ENCODE measurements around the gene SLC26A9. TPM values are rescaled to one million over a fixed set of nuclear protein-coding genes. Genes with fewer than 3 reads are reported as not detected.

Gene SLC26A9
- total RNA-seq, 1 donor from 2014 or later = 2.5 TPM

DNA sequence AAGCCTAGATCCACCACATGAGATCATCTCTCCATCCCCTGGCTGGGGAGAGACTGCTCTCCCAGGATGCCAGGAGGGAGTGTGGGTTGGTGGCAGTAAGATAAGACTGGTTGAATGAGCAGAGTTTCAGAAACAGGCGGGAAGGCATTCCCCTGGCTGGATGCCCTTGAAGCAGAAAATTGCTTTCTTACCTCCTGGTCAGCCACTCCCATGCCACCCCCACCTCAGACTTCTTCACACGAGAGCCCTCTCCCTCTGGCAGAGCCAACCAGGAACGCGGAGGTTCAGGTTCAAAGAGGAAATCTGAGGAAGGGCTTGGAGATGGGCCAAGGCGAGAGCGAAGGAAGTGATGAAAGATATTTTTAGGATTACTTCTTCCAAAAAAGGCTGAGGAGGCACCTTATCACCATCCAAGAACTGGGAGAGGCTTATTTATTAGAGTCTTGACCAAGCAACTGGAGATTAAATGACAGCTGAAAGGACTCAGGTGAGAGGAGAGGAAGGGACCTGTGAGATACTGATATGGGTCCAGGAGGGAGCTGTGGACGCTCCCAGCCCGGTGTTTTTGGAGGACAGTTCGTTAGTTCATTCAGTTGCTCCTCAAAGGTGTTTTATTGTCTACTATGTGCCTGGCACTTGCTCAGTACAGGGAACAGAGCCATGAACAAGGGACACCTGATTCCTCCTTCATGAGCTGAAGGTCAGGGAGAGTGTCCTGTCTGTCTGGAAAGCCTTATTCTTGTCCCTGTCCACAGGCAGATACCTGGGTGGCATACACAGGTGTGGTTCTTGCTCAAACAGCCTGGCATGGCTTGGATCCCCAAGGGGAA is 18.9 kb upstream of the SLC26A9 start:
- Mint-ChIP-seq H3K4me3 (no peak overlapping the region), H3K27me3 (peaks cover 28% of the 10 kb centered on the region), H3K36me3 (no peaks in the 10 kb centered on the region), H3K4me1 (ENCODE audit: unreplicated experiment) (peaks cover 5% of the 10 kb centered on the region), H3K9me3 (no peaks in the 10 kb centered on the region), H3K27ac (no peak overlapping the region)
- no peak for DNase-seq (ENCODE audit: extremely low spot score, unreplicated experiment)
- TF ChIP-seq, protein P1, sequence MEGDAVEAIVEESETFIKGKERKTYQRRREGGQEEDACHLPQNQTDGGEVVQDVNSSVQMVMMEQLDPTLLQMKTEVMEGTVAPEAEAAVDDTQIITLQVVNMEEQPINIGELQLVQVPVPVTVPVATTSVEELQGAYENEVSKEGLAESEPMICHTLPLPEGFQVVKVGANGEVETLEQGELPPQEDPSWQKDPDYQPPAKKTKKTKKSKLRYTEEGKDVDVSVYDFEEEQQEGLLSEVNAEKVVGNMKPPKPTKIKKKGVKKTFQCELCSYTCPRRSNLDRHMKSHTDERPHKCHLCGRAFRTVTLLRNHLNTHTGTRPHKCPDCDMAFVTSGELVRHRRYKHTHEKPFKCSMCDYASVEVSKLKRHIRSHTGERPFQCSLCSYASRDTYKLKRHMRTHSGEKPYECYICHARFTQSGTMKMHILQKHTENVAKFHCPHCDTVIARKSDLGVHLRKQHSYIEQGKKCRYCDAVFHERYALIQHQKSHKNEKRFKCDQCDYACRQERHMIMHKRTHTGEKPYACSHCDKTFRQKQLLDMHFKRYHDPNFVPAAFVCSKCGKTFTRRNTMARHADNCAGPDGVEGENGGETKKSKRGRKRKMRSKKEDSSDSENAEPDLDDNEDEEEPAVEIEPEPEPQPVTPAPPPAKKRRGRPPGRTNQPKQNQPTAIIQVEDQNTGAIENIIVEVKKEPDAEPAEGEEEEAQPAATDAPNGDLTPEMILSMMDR (conservative IDR thresholded peaks at IDR 0.05) = no peak

DNA sequence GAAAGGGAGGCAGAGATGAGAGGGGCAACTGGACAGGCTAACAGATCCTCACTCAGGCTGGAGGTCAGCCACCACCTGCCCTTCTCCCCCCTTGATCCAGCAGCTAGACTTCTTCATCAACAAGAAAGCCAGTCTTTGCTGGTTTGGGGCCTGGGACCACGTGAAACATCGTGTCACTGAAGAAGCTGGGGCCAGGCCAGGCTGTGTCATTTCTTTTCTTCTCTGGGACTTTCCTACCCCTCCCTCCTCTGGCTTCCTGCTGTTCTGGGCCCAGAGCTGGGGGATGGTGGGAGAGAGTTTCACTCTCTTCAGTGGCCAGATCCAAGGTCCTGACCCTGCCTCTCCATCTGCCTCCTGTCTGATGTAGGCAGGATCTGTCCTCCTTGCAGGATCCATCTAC is 18.1 kb upstream of the SLC26A9 start:
- no peak overlapping the region for H3K4me3 Mint-ChIP-seq
- peaks cover 30% of the 10 kb centered on the region for H3K27me3 Mint-ChIP-seq
- TF ChIP-seq, protein P1 (conservative IDR thresholded peaks at IDR 0.05) = no peak
- DNase-seq (ENCODE audit: extremely low spot score, unreplicated experiment) = no peak
- no peak overlapping the region for H3K27ac Mint-ChIP-seq
- peaks cover 5% of the 10 kb centered on the region for H3K4me1 Mint-ChIP-seq (ENCODE audit: unreplicated experiment)
- no peaks in the 10 kb centered on the region for H3K9me3 Mint-ChIP-seq
- no peaks in the 10 kb centered on the region for H3K36me3 Mint-ChIP-seq

GRCh38 chr1:205959789-205960188 is 16.5 kb upstream of the SLC26A9 start:
- Mint-ChIP-seq H3K27ac (no peak overlapping the region), H3K9me3 (no peaks in the 10 kb centered on the region), H3K4me1 (ENCODE audit: unreplicated experiment) (peaks cover 5% of the 10 kb centered on the region), H3K27me3 (peaks cover 42% of the 10 kb centered on the region), H3K36me3 (no peaks in the 10 kb centered on the region), H3K4me3 (no peak overlapping the region)
- TF ChIP-seq, protein P1 (conservative IDR thresholded peaks at IDR 0.05) = no peak
- DNase-seq (ENCODE audit: extremely low spot score, unreplicated experiment) = no peak

DNA sequence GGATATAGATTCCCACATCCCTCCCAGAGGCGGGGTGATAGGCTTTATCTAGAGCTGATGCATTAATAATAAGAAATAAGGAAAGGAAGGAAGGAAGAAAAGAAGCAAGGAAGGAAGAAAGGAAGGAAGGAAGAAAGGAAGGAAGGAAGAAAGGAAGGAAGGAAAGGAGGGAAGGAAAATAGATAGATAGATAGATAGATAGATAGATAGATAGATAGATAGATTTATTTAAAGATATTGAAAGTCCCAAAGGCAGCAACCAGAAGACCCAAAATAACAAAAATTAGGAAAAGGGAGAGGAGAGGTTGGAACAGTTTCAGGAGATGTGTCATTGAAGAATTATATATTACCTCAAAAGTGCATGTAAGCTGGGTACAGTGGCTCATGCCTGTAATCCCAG is 12.2 kb upstream of the SLC26A9 start:
- no peak overlapping the region for H3K4me3 Mint-ChIP-seq
- H3K4me1 Mint-ChIP-seq (ENCODE audit: unreplicated experiment) = no peaks in the 10 kb centered on the region
- no peak overlapping the region for H3K27ac Mint-ChIP-seq
- TF ChIP-seq, protein P1 (conservative IDR thresholded peaks at IDR 0.05) = no peak
- H3K27me3 Mint-ChIP-seq = peaks cover 33% of the 10 kb centered on the region
- H3K9me3 Mint-ChIP-seq = no peaks in the 10 kb centered on the region
- H3K36me3 Mint-ChIP-seq = no peaks in the 10 kb centered on the region
- no peak for DNase-seq (ENCODE audit: extremely low spot score, unreplicated experiment)

GRCh38 chr1:205954819-205955404 is 11.7 kb upstream of the SLC26A9 start:
- Mint-ChIP-seq H3K36me3 (no peaks in the 10 kb centered on the region), H3K4me1 (ENCODE audit: unreplicated experiment) (no peaks in the 10 kb centered on the region), H3K9me3 (no peaks in the 10 kb centered on the region), H3K27me3 (peaks cover 29% of the 10 kb centered on the region), H3K27ac (no peak overlapping the region), H3K4me3 (no peak overlapping the region)
- no peak for DNase-seq (ENCODE audit: extremely low spot score, unreplicated experiment)
- TF ChIP-seq, protein P1 (conservative IDR thresholded peaks at IDR 0.05) = no peak
